HG03135 (cell line): Measurements from ENCODE around the gene HTT.

Source experiments
- ATAC-seq: cut with Tn5 transposase; IDR thresholded peaks from one replicate; pipeline ENCODE4 v1.9.1; 2021; ENCODE audit warnings: mild to moderate bottlenecking, moderate library complexity; ENCODE audit not compliant: unreplicated experiment

Gene HTT

DNA sequence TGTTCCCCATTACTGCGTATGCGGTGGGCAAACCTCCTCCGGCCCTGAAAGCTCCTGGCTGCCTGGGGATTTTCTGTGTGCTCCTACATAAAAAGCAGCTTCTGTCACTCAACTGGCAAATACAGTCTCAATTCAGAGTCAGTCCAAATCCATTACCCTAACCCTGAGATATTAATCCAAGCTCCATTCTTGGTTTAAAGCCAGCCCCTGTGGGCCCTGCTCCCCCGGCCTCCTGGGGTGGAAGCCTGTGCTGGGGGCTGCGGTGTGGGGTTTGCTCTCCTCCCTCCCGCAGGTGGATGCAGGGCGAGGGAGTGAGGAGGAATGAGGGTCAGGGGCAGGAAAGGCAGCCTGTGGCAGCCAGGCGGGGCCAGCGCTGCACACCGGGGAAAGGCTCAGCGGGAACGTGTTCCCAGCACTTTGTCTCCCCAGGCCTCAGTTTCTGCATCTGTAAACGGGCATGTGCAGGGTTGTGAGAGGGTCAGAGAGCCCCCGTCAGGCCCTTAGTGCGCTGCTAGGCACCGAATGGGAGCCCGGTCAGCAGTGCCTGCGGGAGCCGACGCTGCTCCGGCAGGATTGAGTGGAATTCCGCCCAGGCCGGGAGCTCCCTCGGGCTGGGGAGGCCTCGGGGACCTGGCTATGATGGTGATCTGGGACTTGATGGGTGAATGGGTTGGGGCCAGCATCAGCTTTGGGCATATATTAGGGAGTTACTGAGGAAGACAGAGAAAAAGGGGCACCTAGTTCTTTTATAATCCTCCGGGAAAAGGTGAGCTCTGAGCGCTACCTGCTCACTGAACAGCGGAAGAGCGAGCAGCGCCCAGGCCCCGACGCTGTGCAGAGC lies 212.1 kb downstream of the HTT start:
- ATAC-seq = peak; percentile 10

DNA sequence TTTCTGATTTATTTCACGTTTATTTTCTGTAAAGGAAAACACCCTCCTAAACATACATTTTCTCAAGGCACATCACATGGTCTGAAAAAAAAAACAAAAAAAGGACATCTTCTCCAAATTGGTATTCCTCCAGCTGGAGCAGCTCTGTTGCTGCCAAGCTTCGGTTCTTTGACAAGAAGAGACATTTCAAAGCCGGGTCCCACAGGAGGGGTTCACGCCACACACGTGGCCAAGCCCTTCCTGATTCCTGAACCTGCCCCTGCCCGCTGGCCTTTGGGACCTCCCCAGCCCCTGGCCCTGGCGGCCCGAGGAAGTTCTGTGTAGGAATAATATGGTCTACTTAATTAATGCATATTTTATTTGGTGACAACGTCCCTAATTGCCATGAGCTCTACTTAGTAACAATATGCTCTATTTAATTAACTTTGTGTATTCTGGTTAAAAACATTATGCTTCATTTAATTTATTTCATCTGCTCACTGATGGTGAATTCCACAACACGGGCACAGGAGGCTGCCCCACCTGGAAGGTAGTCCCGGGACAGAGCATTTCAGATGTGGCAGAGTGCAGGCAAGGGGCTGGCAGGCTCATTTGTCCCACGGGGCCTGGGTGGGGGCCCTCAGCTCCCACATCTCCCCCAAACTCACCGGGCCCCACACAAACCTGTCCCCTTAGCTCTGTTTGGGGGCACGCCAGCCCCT lies 212.9 kb downstream of the HTT start:
- ATAC-seq = no peak

DNA sequence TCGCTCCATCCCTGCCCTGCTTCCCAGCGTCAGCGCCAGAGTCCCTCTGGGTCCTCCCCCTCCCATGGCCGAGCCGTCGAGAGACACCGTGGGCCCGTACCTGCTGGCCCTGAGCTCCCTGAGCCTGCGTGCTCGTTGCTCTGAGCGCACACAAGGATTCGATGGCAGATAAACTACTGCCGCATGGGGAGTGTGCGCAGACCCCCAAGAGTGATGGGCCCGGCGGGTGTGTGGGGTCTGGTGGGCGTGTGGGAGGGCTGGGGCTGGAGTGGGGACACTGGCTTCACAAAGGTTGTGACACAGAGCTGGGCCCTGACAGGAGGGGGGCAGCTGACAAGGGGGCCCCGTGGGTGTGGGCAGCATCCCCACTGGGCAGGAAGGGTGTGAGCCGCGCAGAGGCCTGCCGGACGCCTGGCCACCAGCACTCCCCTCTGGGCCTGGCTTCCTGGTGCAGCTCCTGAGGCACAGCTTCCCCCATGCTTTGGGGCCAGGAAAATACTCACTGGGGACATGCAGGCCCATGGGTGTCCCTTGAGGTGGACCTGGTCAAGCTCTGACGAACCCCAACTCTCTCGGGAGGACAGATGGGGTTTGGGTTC lies 213.6 kb downstream of the HTT start:
- no peak for ATAC-seq

DNA sequence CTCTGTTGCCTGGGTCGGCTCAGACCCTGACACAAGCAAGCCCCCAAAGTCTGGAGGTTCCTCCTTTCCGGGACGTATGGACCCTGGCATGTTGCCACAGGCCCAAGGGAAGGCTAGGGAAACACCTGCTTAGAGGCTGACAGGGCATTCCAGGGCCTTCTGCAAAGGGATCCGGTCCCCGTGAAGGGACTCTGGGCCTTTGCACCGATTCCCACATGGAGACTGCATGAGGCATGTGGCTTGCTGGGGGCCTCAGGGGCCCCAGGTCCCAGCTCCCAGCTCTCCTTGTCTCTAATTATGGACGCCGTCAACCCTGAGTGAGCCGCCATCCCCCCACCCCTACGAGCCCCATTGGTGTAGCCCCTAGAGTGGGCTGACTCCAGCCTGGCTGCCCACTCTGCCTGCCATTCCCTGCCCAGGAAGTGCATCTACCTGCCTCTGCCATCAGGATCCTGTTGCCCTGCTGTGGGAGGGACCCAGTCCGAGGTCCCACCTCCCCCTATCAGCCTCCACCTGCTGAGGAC lies 214.2 kb downstream of the HTT start:
- ATAC-seq = no peak

DNA sequence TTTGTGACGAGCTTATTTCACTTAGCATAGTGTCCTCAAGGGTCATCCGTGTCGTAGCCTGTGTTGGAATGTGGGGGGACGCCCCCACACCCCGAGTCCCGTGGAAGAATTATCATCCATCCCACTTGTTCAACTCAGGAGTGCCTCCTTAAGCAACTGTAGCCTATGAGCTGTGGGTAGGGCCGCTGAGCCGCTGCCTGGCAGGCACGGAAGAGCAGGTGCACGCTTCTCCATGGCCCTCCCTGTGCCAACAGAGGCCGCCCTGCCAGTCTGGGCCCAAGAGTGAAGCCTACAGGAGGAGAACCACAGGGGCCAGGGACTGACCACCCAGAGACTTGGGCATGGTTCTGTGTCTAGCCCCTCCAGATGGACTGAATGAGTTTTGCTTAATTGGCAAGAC lies 216.0 kb downstream of the HTT start:
- no peak for ATAC-seq

DNA sequence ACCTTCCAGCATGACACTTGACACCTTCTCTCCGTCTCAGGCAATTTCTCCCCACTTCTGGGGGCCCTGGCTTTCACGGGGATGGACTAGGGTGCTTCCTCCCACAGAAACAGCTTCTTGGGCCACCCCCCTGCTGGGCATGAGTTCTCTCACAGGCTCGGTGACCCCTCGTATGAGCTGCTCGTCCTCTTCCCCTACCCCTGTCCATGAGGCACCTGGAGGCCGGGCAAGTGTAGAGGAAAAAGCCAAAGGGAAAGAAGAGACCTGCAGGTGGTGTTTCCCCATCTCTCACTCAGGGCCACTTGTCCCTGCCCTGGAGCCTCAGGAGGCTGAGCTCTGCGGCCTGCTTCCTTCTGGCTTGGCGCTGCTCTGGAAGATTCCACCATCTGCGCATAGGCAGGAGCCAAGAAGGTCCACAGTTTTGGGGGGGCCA lies 216.4 kb downstream of the HTT start:
- no peak for ATAC-seq

DNA sequence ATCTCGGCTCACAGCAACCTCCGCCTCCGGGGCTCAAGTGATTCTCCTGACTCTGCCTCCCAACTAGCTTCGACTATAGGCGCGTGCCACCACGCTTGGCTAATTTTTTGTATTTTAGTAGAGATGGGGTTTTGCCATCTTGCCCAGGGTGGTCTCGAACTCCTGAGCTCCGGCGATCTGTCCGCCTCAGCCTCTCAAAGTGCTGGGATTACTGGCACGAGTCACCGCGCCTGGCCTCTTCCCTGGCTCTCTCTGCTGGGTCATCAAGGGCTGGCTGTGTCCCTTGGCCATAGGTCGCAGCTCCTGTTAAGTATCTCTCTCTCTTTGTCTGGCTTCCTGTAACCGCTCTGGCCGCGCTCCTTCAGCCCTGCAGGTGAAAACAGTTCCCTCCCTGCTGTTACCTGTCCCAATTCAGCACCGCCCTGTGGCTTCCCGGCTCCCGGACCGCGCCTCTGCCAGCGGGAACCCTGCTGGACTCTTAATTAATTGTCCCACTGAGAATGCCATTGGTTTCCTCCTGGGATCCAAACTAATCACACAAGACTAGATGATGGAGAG lies 217.0 kb downstream of the HTT start:
- ATAC-seq = no peak

DNA sequence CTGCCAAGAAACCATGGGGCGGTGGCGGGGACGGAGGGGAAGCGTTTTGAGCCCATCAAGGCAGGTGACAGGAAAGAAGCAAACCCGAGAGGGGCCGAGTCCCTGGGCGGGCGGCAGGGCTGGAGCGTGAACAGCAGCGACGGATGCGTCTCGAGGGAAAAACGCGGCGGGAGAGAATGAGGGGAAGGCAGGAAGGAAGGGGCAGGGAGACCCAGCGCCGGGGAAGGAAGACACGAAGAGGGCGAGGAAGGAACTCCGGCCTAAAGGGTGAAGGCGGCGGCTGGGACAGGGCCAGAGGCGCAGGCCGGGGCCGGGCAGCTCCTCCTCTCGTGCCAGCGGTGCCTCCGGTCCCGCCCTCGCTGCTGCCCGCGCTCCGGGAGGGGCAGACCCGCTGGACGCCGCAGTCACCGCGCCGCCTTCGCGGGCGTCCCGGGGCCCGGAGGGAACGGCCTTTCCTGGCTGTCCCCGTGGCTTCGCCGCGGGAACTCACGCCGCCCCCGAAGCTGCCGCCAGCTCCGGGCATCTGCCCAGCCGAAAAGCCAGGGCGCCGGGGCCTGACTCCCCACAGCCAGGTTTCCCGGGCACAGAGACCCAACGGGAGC lies 217.6 kb downstream of the HTT start:
- peak; percentile 20 for ATAC-seq

DNA sequence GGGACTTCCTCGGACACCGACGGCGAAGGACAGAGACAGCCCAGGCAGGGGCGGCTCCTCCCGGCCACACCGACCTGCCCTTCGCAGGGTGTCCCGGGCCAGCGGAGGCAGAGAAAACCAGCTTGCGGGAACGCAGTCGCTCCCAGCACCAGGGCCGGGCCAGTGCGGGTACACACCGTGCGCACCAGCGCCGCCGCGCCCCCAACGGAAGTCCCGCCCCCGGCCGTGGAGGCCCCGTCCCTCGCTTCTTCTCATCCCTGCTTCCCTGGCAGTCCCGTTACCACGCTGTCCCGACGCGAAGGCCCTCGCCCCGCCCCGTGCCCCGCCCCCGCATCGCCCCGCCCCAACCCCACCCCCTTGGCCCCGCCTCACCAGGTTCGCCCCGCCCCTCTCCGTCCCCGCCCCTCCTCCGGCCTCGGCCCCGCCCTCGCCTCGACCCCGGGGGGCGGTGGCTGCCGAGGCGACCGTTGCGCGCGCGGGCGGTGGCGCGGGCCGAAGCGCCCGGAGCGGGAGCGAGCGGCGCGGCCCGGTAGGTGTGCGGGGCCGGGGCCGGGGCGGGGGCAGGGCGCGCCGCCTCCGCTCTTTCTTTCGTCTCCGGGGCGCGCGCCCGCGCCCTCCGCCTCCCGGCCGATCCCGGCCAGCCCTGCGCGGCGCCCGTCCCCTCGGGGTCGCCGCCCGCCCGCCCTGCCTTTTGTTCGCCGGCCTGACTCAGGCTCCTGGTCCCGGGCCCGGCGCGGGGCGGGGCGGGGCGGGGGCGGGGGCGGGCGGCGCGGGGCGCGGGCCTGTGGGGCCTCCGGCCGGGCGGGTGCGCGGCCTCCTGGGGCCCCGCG lies 218.3 kb downstream of the HTT start, which contains the start of gene RGS12:
Gene RGS12 (plus strand): TSS at position 451 of the 830 bp plus-strand sequence. CDS start 23,150 bp downstream, outside the sequence.
- peak; percentile 72 for ATAC-seq
